ENCODE measurements around the gene IL1F10. TPM values are rescaled to one million over a fixed set of nuclear protein-coding genes. Genes with fewer than 3 reads are reported as not detected.

The IL1F10 gene
- total and polyA plus RNA-seq, 2 donors (not counting 3 experiments of a cell fraction or from before 2014, with no cell fraction given): not detected

- BruUV-seq (replicated peaks): no TSS peak
- no peak overlapping the region for H3K27ac ChIP-seq (ENCODE audit: insufficient read depth, low read depth, low read length)
- dilution Hi-C loops (cut with MboI; ENCODE audit: extremely low pct_ligation_motif_present, low sequenced_read_pairs): no loop called here
- DNase-seq (ENCODE audit: low read depth, low spot score) (no peak), FAIRE-seq (no peak)
- H3K4me2 ChIP-seq (ENCODE audit: insufficient read depth, low read length): no peak overlapping the region
- H3K9me1 ChIP-seq (replicated peaks; ENCODE audit: control insufficient read depth, extremely low read depth, insufficient read depth, low read length): no peaks in the 10 kb centered on the region
- ChIA-PET POLR2A (no interaction called here), CTCF (no interaction called here)
- intact Hi-C loops (cut with micrococcal nuclease): no loop called here
- no peak overlapping the region for H2AFZ ChIP-seq (ENCODE audit: low read depth, low read length)
- no peaks in the 10 kb centered on the region for H3K4me1 ChIP-seq (ENCODE audit: control insufficient read depth, extremely low read depth, insufficient read depth, low read length)
- TF ChIP-seq JUN (IDR thresholded peaks at IDR 0.05; ENCODE audit: borderline replicate concordance, insufficient read depth, insufficient read length, low read depth) (no peak), POLR2AphosphoS5 (IDR thresholded peaks at IDR 0.05; ENCODE audit: insufficient read depth, low read depth, low read length) (no peak), MYC (IDR thresholded peaks at IDR 0.05; ENCODE audit: low read depth, low read length) (no peak), POLR2A (IDR thresholded peaks at IDR 0.05; ENCODE audit: low read depth, low read length) (no peak), MAX (IDR thresholded peaks at IDR 0.05; ENCODE audit: insufficient read depth, insufficient read length) (no peak), GATA2 (IDR thresholded peaks at IDR 0.05; ENCODE audit: insufficient read depth, insufficient read length, low read depth, low read length) (no peak), EZH2 (IDR thresholded peaks at IDR 0.05; ENCODE audit: borderline replicate concordance, low read depth, low read length, severe bottlenecking) (no peak), FOS (IDR thresholded peaks at IDR 0.05; ENCODE audit: borderline replicate concordance, insufficient read depth, low read length) (no peak)
- TF ChIP-seq, protein P1, sequence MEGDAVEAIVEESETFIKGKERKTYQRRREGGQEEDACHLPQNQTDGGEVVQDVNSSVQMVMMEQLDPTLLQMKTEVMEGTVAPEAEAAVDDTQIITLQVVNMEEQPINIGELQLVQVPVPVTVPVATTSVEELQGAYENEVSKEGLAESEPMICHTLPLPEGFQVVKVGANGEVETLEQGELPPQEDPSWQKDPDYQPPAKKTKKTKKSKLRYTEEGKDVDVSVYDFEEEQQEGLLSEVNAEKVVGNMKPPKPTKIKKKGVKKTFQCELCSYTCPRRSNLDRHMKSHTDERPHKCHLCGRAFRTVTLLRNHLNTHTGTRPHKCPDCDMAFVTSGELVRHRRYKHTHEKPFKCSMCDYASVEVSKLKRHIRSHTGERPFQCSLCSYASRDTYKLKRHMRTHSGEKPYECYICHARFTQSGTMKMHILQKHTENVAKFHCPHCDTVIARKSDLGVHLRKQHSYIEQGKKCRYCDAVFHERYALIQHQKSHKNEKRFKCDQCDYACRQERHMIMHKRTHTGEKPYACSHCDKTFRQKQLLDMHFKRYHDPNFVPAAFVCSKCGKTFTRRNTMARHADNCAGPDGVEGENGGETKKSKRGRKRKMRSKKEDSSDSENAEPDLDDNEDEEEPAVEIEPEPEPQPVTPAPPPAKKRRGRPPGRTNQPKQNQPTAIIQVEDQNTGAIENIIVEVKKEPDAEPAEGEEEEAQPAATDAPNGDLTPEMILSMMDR (IDR thresholded peaks at IDR 0.05; ENCODE audit: extremely low read depth in 1 of 2, insufficient read depth in 1 of 2, low read depth in 1 of 2, low read length in 2 of 2): no peak
- H3K9me3 ChIP-seq (replicated peaks; ENCODE audit: control insufficient read depth, insufficient read depth, low read length): no peaks in the 10 kb centered on the region
- no peaks in the 10 kb centered on the region for H4K20me1 ChIP-seq (replicated peaks; ENCODE audit: control insufficient read depth, extremely low read depth, insufficient read depth, low read length)
- no peaks in the 10 kb centered on the region for H3K36me3 ChIP-seq (ENCODE audit: control insufficient read depth in 2 of 2, extremely low read depth in 1 of 2, insufficient read depth in 2 of 2, low read length in 2 of 2)
- peaks cover 1 to 7% of the 10 kb centered on the region in 2 experiments for H3K27me3 ChIP-seq (ENCODE audit: control insufficient read depth in 2 of 2, insufficient read depth in 2 of 2, low read length in 2 of 2)
- H3K9ac ChIP-seq (replicated peaks; ENCODE audit: extremely low read depth, insufficient read depth, low read length): no peak overlapping the region
- no peak overlapping the region for H3K4me3 ChIP-seq (replicated peaks in 1 of 3; ENCODE audit: insufficient read depth in 1 of 3, low read depth in 1 of 3, low read length in 3 of 3)
- no peaks in the 10 kb centered on the region for H3K79me2 ChIP-seq (ENCODE audit: control insufficient read depth, insufficient read depth, low read length)
Observed at GRCh38 chr2:113025737-113026136, 42.0 kb upstream of the IL1F10 start.

Measured in endothelial cell of umbilical vein (primary cell).